Stimulated activated CD8-positive, alpha-beta memory T cell treated with anti-CD3 and anti-CD28 coated beads, Interleukin-2, amount 100 ng/mL, for 48 hours (primary cell): ENCODE measurements around the gene RNF115.
"Not testable (repeated sequence)": the region's sequence is repeated elsewhere in the genome, so short reads cannot be mapped to it uniquely, and the experiment has no call there.

ENCODE experiments used
- DNase-seq, 2 donors: peaks; one replicate each; pipeline ENCODE4 v3.0.0-alpha.2; 2020; ENCODE audit warnings: low read depth in 2 of 2

RNF115 gene

GRCh38 chr1:145777357-145778145, 46.3 kb downstream of the RNF115 start:
- DNase-seq: no peak

DNA sequence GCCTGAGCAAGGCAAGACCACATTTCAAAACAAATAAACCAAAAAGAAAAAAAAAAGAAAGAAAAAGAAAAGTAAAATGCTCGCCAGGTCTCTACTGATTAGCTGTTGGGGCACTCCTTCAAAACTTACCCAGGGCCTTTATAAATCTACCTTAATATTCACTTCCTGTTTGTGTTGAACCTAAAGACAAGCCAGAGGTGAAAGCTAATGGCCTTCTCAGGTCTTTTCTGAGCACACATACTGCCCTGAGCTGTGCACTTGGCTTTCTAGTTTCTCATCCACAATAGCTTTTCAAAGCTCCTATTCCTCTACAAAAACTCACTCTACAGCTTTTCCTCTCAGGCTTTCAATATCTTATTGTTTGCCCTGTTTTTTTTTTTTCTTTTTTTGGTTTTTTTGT, 50.5 kb downstream of the RNF115 start:
- no peak for DNase-seq

GRCh38 chr1:145771056-145771455, 52.8 kb downstream of the RNF115 start:
- DNase-seq: no peak

- DNase-seq: not testable (repeated sequence)
These were observed 55.9 kb downstream of the RNF115 start for GRCh38 chr1:145768004-145768403.

DNA sequence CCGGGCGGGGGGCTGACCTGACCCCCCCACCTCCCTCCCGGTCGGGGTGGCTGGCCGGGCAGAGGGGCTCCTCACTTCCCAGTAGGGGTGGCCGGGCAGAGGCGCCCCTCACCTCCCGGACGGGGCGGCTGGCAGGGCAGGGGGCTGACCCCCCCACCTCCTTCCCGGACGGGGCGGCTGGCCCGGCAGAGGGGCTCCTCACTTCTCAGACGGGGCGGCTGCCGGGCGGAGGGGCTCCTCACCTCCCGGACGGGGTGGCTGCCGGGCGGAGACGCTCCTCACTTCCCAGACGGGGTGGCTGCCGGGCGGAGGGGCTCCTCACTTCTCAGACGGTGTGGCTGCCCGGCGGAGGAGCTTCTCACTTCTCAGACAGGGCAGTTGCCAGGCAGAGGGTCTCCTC, 57.0 kb downstream of the RNF115 start:
- not testable (repeated sequence) for DNase-seq

DNA sequence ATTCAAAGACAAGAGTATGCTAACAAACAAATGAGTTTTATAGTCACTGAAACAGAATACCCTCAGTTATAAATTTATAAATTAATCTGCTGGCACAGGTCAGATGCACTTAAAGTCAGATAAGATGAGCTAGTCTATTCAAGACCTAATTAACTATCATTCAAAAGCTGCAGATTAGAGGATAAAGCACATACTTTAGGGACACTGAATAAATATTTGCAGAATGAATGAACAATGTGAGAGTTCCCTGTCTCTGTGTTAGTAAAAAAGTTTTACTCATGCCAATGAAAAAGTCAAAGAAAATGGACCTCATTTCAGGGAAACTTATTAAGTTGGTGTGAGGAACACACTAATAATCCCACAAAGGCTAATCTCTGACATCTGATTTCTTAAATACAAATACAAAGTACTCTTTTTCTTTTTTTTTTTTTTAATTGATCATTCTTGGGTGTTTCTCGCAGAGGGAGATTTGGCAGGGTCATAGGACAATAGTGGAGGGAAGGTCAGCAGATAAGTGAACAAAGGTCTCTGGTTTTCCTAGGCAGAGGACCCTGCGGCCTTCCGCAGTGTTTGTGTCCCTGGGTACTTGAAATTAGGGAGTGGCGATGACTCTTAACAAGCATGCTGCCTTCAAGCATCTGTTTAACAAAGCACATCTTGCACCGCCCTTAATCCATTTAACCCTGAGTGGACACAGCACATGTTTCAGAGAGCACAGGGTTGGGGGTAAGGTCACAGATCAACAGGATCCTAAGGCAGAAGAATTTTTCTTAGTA, 58.1 kb downstream of the RNF115 start:
- not testable (repeated sequence) for DNase-seq

DNA sequence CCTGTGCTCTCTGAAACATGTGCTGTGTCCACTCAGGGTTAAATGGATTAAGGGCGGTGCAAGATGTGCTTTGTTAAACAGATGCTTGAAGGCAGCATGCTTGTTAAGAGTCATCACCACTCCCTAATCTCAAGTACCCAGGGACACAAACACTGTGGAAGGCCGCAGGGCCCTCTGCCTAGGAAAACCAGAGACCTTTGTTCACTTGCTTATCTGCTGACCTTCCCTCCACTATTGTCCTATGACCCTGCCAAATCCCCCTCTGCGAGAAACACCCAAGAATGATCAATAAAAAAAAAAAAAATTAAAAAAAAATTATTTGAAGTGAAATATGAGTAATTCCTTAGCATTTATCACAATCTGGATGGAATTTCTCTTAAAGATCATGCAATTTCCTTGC, 58.8 kb downstream of the RNF115 start:
- DNase-seq: not testable (repeated sequence)

GRCh38 chr1:145764231-145764940, 59.5 kb downstream of the RNF115 start:
- not testable (repeated sequence) for DNase-seq

DNA sequence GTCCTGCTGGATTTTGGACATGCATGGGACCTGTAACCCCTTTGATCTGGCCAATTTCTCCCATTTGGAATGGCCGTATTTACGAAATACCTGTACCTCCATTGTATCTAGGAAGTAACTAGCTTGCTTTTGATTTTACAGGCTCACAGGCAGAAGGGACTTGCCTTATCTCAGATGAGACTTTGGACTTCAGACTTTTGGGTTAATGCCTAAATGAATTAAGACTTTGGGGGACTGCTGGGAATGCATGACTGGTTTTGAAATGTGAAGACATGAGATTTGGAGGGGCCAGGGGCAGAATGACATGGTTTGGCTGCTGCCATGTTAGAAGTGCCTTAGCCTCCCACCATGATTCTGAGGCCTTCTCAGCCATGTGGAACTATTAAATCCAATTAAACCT, 61.9 kb downstream of the RNF115 start:
- DNase-seq: not testable (repeated sequence)

- DNase-seq: not testable (repeated sequence)
These were observed 62.4 kb downstream of the RNF115 start for GRCh38 chr1:145761498-145761897.

- not testable (repeated sequence) for DNase-seq
These were observed 63.4 kb downstream of the RNF115 start for GRCh38 chr1:145760395-145760949.

GRCh38 chr1:145759721-145760120, 64.2 kb downstream of the RNF115 start:
- no peak for DNase-seq

DNA sequence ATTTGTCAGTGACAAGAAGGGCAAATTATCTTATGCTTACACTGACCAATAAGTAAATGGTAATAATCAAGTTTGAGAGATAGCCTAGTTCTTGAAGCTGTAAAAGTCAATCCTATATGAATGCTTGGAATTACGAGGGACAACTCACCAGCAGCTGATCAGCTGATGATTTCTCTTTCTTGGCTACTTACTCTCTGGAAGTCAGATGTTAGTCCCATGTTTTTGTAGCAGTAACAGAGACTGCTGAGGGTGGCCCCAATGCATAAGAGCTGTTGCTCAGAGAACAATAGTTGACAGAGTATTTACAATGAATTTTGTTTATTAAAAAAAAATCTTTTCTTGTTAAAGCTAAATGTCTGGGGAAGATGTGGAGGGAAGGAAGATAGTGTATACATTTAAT, 65.3 kb downstream of the RNF115 start:
- no peak for DNase-seq

GRCh38 chr1:145758116-145758515, 65.8 kb downstream of the RNF115 start:
- DNase-seq: no peak

GRCh38 chr1:145757420-145757819, 66.5 kb downstream of the RNF115 start:
- no peak for DNase-seq

GRCh38 chr1:145751491-145752037, 72.3 kb downstream of the RNF115 start:
- no peak for DNase-seq

DNA sequence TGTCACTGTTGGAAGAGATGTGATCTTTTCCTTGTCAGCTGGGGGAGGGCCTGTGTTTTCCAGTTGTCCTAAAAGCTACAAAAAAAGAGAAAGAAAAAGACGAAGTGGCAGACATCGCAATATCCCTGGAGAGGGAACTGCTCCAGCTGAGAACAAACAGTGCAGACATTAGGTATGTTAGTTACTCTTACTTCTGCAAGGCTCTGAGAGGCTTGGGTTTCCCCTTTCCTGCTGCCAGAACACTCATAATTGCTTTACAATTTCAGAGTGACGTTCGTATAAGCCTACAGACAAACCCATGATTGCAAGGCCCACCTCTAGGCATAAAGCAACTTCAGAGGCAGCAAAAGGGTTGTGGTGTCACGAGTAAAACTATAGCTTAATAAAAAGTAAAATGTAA, 73.5 kb downstream of the RNF115 start:
- no peak for DNase-seq

- no peak for DNase-seq
These were observed 76.3 kb downstream of the RNF115 start for GRCh38 chr1:145747398-145748247.

DNA sequence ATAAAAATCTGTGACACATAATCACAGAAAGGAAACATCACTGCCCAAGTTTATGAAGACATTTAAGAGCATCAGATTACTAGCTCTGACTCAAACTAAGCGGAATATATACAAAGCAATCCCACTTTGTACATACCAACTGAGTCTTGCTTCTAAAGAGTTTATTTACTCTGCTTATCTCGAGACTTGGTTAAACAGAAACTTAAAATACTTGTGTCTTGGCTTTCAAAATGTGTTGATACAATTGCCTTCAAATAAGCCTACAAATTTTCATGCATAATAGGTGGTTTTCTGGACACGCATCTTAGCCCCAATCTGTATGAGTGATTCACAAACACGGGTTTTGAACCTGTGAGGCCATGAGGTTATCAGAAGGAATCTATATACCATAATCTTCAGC, 83.6 kb downstream of the RNF115 start:
- no peak for DNase-seq

- DNase-seq: no peak
These were observed 87.7 kb downstream of the RNF115 start for GRCh38 chr1:145736191-145736590.

GRCh38 chr1:145730900-145731299, 93.0 kb downstream of the RNF115 start:
- DNase-seq: no peak
